SK-N-SH (cell line): ENCODE measurements around the gene PPP2R3C.

ENCODE experiments used
- CTCF ChIP-seq: fragments of 200-600 bp; sonication (generic); IDR thresholded peaks from 2 replicates; pipeline ENCODE4 v1.6.1; 2017; ENCODE audit warnings: antibody characterized with exemption, mild to moderate bottlenecking, moderate library complexity
- EP300 ChIP-seq, 2 experiments: IDR thresholded peaks; 2 replicates each; pipeline versions ENCODE4 v1.4.0 to v1.6.1; 2012; ENCODE audit warnings: borderline replicate concordance in 1 of 2, low read depth in 1 of 2, low read length in 1 of 2
- EZH2phosphoT487 ChIP-seq: fragments of 200-600 bp; sonication (generic); IDR thresholded peaks from 2 replicates; pipeline ENCODE4 v1.6.1; 2017; ENCODE audit warnings: low read depth, mixed run types, mild to moderate bottlenecking, antibody characterized with exemption, moderate library complexity, borderline replicate concordance
- MAX ChIP-seq: IDR thresholded peaks from 2 replicates; pipeline ENCODE4 v1.4.0; 2012; ENCODE audit warnings: low read depth
- NRF1 ChIP-seq: IDR thresholded peaks from 2 replicates; pipeline ENCODE4 v1.6.1; 2012; ENCODE audit warnings: low read depth, mild to moderate bottlenecking, low read length
- PBX3 ChIP-seq: IDR thresholded peaks from 2 replicates; pipeline ENCODE4; 2012
- POLR2AphosphoS5 ChIP-seq: IDR thresholded peaks from 2 replicates; pipeline ENCODE4 v1.6.1; 2012; ENCODE audit warnings: low read depth, low read length
- TAF1 ChIP-seq: IDR thresholded peaks from 2 replicates; pipeline ENCODE4 v1.6.1; 2012; ENCODE audit warnings: low read depth, mild to moderate bottlenecking, low read length, moderate library complexity, borderline replicate concordance
- TF ChIP-seq, protein P1 (sequence below): fragments of 150-350 bp; IDR thresholded peaks from 2 replicates; pipeline ENCODE4 v1.6.1; 2017; ENCODE audit warnings: antibody characterized with exemption, low read length, low read depth, borderline replicate concordance
- TF ChIP-seq, protein P2 (sequence below): IDR thresholded peaks from 2 replicates; pipeline ENCODE4 v1.6.1; 2012; ENCODE audit warnings: mild to moderate bottlenecking, low read depth, low read length, moderate library complexity

- TF ChIP-seq EP300 (IDR thresholded peaks at IDR 0.05; ENCODE audit: borderline replicate concordance in 1 of 2, low read depth in 1 of 2, low read length in 1 of 2): no peak
- no peak for TF ChIP-seq CTCF
- TF ChIP-seq EZH2phosphoT487: no peak
- TF ChIP-seq NRF1: no peak
- TF ChIP-seq PBX3: no peak
- TF ChIP-seq, protein P1, sequence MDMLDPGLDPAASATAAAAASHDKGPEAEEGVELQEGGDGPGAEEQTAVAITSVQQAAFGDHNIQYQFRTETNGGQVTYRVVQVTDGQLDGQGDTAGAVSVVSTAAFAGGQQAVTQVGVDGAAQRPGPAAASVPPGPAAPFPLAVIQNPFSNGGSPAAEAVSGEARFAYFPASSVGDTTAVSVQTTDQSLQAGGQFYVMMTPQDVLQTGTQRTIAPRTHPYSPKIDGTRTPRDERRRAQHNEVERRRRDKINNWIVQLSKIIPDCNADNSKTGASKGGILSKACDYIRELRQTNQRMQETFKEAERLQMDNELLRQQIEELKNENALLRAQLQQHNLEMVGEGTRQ: no peak
- no peak for TF ChIP-seq TAF1
- no peak for TF ChIP-seq POLR2AphosphoS5
- TF ChIP-seq, protein P2, sequence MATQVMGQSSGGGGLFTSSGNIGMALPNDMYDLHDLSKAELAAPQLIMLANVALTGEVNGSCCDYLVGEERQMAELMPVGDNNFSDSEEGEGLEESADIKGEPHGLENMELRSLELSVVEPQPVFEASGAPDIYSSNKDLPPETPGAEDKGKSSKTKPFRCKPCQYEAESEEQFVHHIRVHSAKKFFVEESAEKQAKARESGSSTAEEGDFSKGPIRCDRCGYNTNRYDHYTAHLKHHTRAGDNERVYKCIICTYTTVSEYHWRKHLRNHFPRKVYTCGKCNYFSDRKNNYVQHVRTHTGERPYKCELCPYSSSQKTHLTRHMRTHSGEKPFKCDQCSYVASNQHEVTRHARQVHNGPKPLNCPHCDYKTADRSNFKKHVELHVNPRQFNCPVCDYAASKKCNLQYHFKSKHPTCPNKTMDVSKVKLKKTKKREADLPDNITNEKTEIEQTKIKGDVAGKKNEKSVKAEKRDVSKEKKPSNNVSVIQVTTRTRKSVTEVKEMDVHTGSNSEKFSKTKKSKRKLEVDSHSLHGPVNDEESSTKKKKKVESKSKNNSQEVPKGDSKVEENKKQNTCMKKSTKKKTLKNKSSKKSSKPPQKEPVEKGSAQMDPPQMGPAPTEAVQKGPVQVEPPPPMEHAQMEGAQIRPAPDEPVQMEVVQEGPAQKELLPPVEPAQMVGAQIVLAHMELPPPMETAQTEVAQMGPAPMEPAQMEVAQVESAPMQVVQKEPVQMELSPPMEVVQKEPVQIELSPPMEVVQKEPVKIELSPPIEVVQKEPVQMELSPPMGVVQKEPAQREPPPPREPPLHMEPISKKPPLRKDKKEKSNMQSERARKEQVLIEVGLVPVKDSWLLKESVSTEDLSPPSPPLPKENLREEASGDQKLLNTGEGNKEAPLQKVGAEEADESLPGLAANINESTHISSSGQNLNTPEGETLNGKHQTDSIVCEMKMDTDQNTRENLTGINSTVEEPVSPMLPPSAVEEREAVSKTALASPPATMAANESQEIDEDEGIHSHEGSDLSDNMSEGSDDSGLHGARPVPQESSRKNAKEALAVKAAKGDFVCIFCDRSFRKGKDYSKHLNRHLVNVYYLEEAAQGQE: no peak
- TF ChIP-seq MAX: no peak
Observed at GRCh38 chr14:35043046-35043445, 78.7 kb downstream of the PPP2R3C start.
